Right cardiac atrium (tissue), 5 donors: ENCODE data around the gene PLXND1. TPM values are rescaled to one million over a fixed set of nuclear protein-coding genes. Genes with fewer than 3 reads are reported as not detected.

Source experiments
- ATAC-seq, 2 donors: fragments of 200-7000 bp; cut with Tn5 transposase; one replicate each; pipeline versions ENCODE4 v1.8.0 to v1.9.1; 2020; ENCODE audit warnings: moderate library complexity in 2 of 2, mild to moderate bottlenecking in 1 of 2
- DNase-seq, 3 donors: peaks; one replicate each; pipeline ENCODE4 v3.0.0-alpha.2; 2020
- H3K27ac ChIP-seq: one replicate; pipeline ENCODE4 v1.5.1; 2013; ENCODE audit warnings: mild to moderate bottlenecking, low read length, control low read depth, moderate library complexity
- H3K27me3 ChIP-seq: one replicate; pipeline ENCODE4 v1.6.1; 2013; ENCODE audit not compliant: control insufficient read depth, insufficient read depth
- H3K4me1 ChIP-seq: one replicate; pipeline ENCODE4 v1.6.1; 2013; ENCODE audit warnings: low read length; ENCODE audit not compliant: control insufficient read depth, insufficient read depth
- H3K4me3 ChIP-seq: one replicate; pipeline ENCODE4 v1.5.1; 2013; ENCODE audit warnings: low read length, control low read depth
- H3K9me3 ChIP-seq: one replicate; pipeline ENCODE4 v1.6.1; 2013; ENCODE audit warnings: low read length; ENCODE audit not compliant: control insufficient read depth
- WGBS: extraction: QIAGEN DNeasy Blood & Tissue Kit; methylation state at CpG from one replicate; pipeline ENCODE4 v1.1.7; 2013; 5-methylcytosine and 5-hydroxymethylcytosine counted together
- intact Hi-C, 4 donors: fragments of 100-400 bp; cut with DNase I; formaldehyde crosslinking; loops; one replicate each; pipeline versions ENCODE4 v1.11.0 to v1.14.0; 2022 to 2023
- polyA plus RNA-seq: library from polyadenylated mRNA; stranded (reverse); fragments of 200-250 nt; gene quantifications from one replicate; pipeline ENCODE4 v1.2.3, GENCODE V29; 2013
- total RNA-seq, 4 donors: library from RNA; stranded (reverse); fragmentation: NEBNext Ultra II Directional; extraction: Animal tissue kit (Norgen Biotek cat#: 25700); gene quantifications; one replicate each; pipeline ENCODE4 v1.2.1, GENCODE V29; 2021
- donor health status: healthy with polysubstance abuse.
- donor health status: DM: no; HTN: yes; CAD: no.
- donor health status: DM: no; HTN: no; CAD: no.
- donor health status: DM: no; HTN: yes; CAD: no; lungs with severe emphysema.
- donor health status: DM: yes; HTN: yes; CAD: no.

PLXND1 gene
- total and polyA plus RNA-seq, 5 donors = 75.4 to 102 (median 89.4) TPM

GRCh38 chr3:129533406-129533805, 73.1 kb downstream of the PLXND1 start:
- no peak overlapping the region for H3K4me3 ChIP-seq
- H3K4me1 ChIP-seq = peaks cover 2% of the 10 kb centered on the region
- intact Hi-C loops = no loop called here
- no peak overlapping the region for H3K27ac ChIP-seq
- H3K9me3 ChIP-seq = no peaks in the 10 kb centered on the region
- H3K27me3 ChIP-seq = no peaks in the 10 kb centered on the region
- 96% methylated on average over 16 of the region's 16 CpGs for WGBS
- no peak for ATAC-seq
- peak in 1 of 3 donors; percentile 28 for DNase-seq

GRCh38 chr3:129532261-129532660, 74.2 kb downstream of the PLXND1 start:
- Histone ChIP-seq H3K4me3 (no peak overlapping the region), H3K27me3 (no peaks in the 10 kb centered on the region), H3K9me3 (no peaks in the 10 kb centered on the region), H3K4me1 (peaks cover 2% of the 10 kb centered on the region), H3K27ac (no peak overlapping the region)
- WGBS = 95% methylated on average over 20 of the region's 20 CpGs
- intact Hi-C loops = no loop called here
- no peak for ATAC-seq
- DNase-seq = no peak

GRCh38 chr3:129531699-129532098, 74.8 kb downstream of the PLXND1 start:
- peaks cover 2% of the 10 kb centered on the region for H3K4me1 ChIP-seq
- no peaks in the 10 kb centered on the region for H3K9me3 ChIP-seq
- no peak overlapping the region for H3K27ac ChIP-seq
- intact Hi-C loops = no loop called here
- H3K4me3 ChIP-seq = no peak overlapping the region
- peak in 1 of 3 donors; percentile 21 for DNase-seq
- WGBS = 92% methylated on average over 11 of the region's 11 CpGs
- no peaks in the 10 kb centered on the region for H3K27me3 ChIP-seq
- no peak for ATAC-seq

GRCh38 chr3:129530821-129531220, 75.7 kb downstream of the PLXND1 start:
- WGBS = 96% methylated on average over 13 of the region's 13 CpGs
- intact Hi-C loops = no loop called here

GRCh38 chr3:129530251-129530791, 76.2 kb downstream of the PLXND1 start:
- 46% methylated on average over 6 of the region's 6 CpGs for WGBS
- ATAC-seq (peak; percentile 15 to 20), DNase-seq (peak in 1 of 3 donors; percentile 18)
- H3K4me3 ChIP-seq = no peak overlapping the region
- H3K27ac ChIP-seq = no peak overlapping the region
- intact Hi-C loops = no loop called here
- no peaks in the 10 kb centered on the region for H3K27me3 ChIP-seq
- H3K9me3 ChIP-seq = no peaks in the 10 kb centered on the region
- H3K4me1 ChIP-seq = peaks cover 2% of the 10 kb centered on the region

More at GRCh38 chr3:129530821-129531220, 75.7 kb downstream of the PLXND1 start:
- H3K27ac ChIP-seq = no peak overlapping the region
- DNase-seq = peak in 1 of 3 donors; percentile 20
- H3K27me3 ChIP-seq = no peaks in the 10 kb centered on the region
- H3K4me1 ChIP-seq = peaks cover 2% of the 10 kb centered on the region
- ATAC-seq = no peak
- H3K9me3 ChIP-seq = no peaks in the 10 kb centered on the region
- no peak overlapping the region for H3K4me3 ChIP-seq

GRCh38 chr3:129529436-129530210, 76.9 kb downstream of the PLXND1 start:
- 77% methylated on average over 12 of the region's 12 CpGs for WGBS
- H3K27me3 ChIP-seq = no peaks in the 10 kb centered on the region
- H3K27ac ChIP-seq = no peak overlapping the region
- H3K4me1 ChIP-seq = peaks cover 2% of the 10 kb centered on the region
- DNase-seq (peak in 1 of 3 donors; percentile 7), ATAC-seq (no peak)
- intact Hi-C loops = no loop called here
- no peaks in the 10 kb centered on the region for H3K9me3 ChIP-seq
- no peak overlapping the region for H3K4me3 ChIP-seq

- peaks cover 2% of the 10 kb centered on the region for H3K4me1 ChIP-seq
- WGBS = 93% methylated on average over 18 of the region's 18 CpGs
- DNase-seq = peak in 1 of 3 donors; percentile 42
- no peaks in the 10 kb centered on the region for H3K9me3 ChIP-seq
- no peaks in the 10 kb centered on the region for H3K27me3 ChIP-seq
- intact Hi-C loops = no loop called here
- no peak for ATAC-seq
- H3K27ac ChIP-seq = no peak within 1 kb of the TSS
- no peak within 1 kb of the TSS for H3K4me3 ChIP-seq
Observed at GRCh38 chr3:129528589-129529100, 77.8 kb downstream of the PLXND1 start, which contains the start of gene RHO. RHO (plus strand) TSS chr3:129528639; CDS start chr3:129528734, 95 bp downstream.

- Histone ChIP-seq H3K4me1 (peaks cover 2% of the 10 kb centered on the region), H3K9me3 (no peaks in the 10 kb centered on the region), H3K4me3 (no peak overlapping the region), H3K27me3 (no peaks in the 10 kb centered on the region), H3K27ac (no peak overlapping the region)
- peak in 1 of 3 donors; percentile 21 for DNase-seq
- intact Hi-C loops = no loop called here
- WGBS = 91% methylated on average over 11 of the region's 11 CpGs
- ATAC-seq = no peak
Observed at GRCh38 chr3:129527262-129527661, 79.2 kb downstream of the PLXND1 start.

- peaks cover 2% of the 10 kb centered on the region for H3K4me1 ChIP-seq
- 84% methylated on average over 12 of the region's 12 CpGs for WGBS
- ATAC-seq (no peak), DNase-seq (peak in 1 of 3 donors; percentile 10)
- intact Hi-C loops = no loop called here
- H3K27me3 ChIP-seq = no peaks in the 10 kb centered on the region
- no peaks in the 10 kb centered on the region for H3K9me3 ChIP-seq
- no peak overlapping the region for H3K4me3 ChIP-seq
- H3K27ac ChIP-seq = no peak overlapping the region
Observed at GRCh38 chr3:129526121-129526900, 80.2 kb downstream of the PLXND1 start.

- H3K9me3 ChIP-seq = no peaks in the 10 kb centered on the region
- no peak for ATAC-seq
- no peak overlapping the region for H3K27ac ChIP-seq
Observed at GRCh38 chr3:129525341-129525968, 81.0 kb downstream of the PLXND1 start.

More at GRCh38 chr3:129525341-129525968, 81.0 kb downstream of the PLXND1 start:
- WGBS = 80% methylated on average over 8 of the region's 8 CpGs
- intact Hi-C loops = no loop called here
- H3K27me3 ChIP-seq = no peaks in the 10 kb centered on the region
- peaks cover 2% of the 10 kb centered on the region for H3K4me1 ChIP-seq
- no peak overlapping the region for H3K4me3 ChIP-seq
- DNase-seq = no peak
